Left forelimb (tissue), 1 donor: Measurements from ENCODE around the gene SYT3.
"Not testable (repeated sequence)": the region's sequence is repeated elsewhere in the genome, so short reads cannot be mapped to it uniquely, and the experiment has no call there.

ENCODE experiments used
- DNase-seq: peaks from one replicate; pipeline ENCODE4 v3.0.0-alpha.2; 2018; ENCODE audit warnings: low spot score

The SYT3 gene

DNA sequence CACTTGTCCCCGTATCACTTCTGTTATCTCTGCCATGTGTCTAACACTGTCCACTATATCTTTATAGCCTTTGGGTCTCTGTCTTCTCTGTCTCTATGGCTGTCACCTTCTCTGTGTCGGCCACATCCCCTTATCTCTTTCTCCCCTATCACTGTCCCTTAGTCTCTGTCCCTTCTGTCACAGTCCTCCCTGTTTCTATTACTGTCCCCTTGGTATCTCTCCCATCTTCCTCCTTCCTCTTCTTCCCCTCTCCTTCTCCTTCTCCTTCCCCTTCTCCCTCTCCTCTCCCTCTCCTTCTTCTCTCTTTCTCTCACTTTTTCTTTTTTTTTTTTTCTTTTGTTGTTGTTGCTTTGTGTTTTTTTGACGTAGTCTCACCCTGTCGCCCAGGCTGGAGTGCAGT, 36.7 kb downstream of the SYT3 start:
- no peak for DNase-seq

GRCh38 chr19:50602496-50602895, 37.2 kb downstream of the SYT3 start:
- DNase-seq: no peak

- DNase-seq: no peak
Observed at GRCh38 chr19:50602089-50602422, 37.6 kb downstream of the SYT3 start.

- no peak for DNase-seq
Observed at GRCh38 chr19:50601407-50602088, 38.1 kb downstream of the SYT3 start.

- DNase-seq: no peak
Observed at GRCh38 chr19:50599427-50599826, 40.3 kb downstream of the SYT3 start.

DNA sequence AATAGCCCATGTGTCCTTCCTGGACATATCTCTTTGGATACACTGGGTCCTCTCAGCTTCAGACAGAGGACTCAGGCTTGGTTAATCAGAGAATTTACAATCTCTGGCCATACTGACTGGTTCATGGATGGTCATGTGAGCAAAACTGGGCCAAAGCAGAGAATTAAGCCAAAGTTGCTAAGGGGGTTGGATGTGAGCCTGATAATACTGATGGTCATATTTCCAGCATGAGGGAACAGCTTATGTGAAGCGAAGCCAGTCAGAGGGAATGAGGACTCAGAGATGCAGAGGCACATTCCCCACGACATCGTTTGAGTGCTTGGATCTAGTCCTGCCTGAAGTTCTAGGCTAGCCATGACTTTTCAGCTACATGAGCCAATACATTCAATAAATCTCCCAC, 49.5 kb downstream of the SYT3 start:
- DNase-seq: no peak

- DNase-seq: not testable (repeated sequence)
Observed at GRCh38 chr19:50581795-50582660, 57.7 kb downstream of the SYT3 start.

- no peak for DNase-seq
Observed at GRCh38 chr19:50580970-50581634, 58.6 kb downstream of the SYT3 start.

- no peak for DNase-seq
Observed at GRCh38 chr19:50580240-50580639, 59.4 kb downstream of the SYT3 start.

DNA sequence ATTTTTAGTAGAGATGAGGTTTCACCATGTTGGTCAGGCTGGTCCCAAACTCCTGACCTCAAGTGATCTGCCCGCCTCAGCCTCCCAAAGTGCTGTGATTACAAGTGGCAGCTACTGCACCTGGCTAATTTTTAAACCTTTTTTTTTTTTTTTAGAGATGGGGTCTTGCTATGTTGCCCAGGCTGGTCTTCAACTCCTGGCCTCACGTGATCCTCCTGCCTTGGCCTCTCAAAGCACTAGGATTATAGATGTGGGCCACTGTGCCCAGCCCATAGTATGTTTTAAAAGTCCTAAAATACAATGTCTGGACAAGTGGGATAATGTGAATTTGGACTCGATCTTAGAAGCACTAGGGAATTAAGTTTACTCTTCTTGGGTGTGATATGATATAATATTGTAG, 62.9 kb downstream of the SYT3 start:
- not testable (repeated sequence) for DNase-seq

DNA sequence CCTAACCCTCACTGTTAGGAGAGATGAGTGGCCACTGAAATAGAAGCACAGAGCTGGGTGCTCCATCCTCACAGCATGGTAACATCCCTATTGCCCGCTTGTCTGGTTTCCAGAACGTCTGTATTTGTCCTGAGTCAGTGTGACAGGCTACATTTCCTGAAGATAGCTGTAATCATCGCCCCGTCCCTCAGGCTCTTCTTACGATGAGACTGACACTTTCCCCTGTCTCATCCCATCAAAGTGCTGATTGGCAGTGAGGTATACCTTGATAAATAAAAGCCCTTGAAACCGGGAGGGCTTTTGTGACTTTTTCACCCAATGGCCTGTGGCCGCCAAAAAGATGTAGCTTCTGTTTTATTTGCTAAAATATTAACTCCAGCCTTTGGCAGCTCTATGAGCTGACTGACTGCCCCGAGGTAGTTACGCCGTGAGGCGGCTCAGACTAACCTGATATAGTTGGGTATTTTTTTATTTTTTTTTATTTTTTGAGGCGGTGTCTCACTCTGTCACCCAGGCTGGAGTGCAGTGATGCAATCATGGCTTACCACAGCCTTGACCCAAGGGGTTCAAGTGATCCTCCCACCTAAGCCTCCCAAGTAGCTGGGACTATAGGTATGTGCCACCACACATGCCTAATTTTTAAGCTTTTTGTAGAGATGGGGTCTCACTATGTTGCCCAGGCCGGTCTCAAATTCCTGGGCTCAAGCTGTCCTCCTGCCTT, 65.8 kb downstream of the SYT3 start:
- DNase-seq: no peak
